Right lung (tissue), 5 donors: ENCODE results near the gene CREBRF. TPM values are rescaled to one million over a fixed set of nuclear protein-coding genes. Genes with fewer than 3 reads are reported as not detected.
"Not testable (repeated sequence)": the region's sequence is repeated elsewhere in the genome, so short reads cannot be mapped to it uniquely, and the experiment has no call there.

Experiments used
- DNase-seq, 2 donors: peaks; one replicate each; pipeline ENCODE4 v3.0.0-alpha.2; 2013
- polyA plus RNA-seq, 5 donors: library from polyadenylated mRNA; unstranded; fragments of 120-200 nt; gene quantifications; one replicate each; pipeline versions ENCODE4 v1.2.1 to v1.2.3, GENCODE V29; 2013; ENCODE audit warnings: inconsistent platforms in 1 of 5, low replicate concordance in 1 of 5; ENCODE audit not compliant: insufficient read length in 5 of 5, insufficient read depth in 1 of 5

CREBRF gene
- polyA plus RNA-seq, 5 donors, result 9.3 to 21.6 (median 18.9) TPM

GRCh38 chr5:173076471-173076870, 20.3 kb downstream of the CREBRF start:
- not testable (repeated sequence) for DNase-seq

- no peak for DNase-seq
Observed at GRCh38 chr5:173078878-173079277, 22.7 kb downstream of the CREBRF start.

GRCh38 chr5:173089581-173089980, 33.4 kb downstream of the CREBRF start:
- no peak for DNase-seq

DNA sequence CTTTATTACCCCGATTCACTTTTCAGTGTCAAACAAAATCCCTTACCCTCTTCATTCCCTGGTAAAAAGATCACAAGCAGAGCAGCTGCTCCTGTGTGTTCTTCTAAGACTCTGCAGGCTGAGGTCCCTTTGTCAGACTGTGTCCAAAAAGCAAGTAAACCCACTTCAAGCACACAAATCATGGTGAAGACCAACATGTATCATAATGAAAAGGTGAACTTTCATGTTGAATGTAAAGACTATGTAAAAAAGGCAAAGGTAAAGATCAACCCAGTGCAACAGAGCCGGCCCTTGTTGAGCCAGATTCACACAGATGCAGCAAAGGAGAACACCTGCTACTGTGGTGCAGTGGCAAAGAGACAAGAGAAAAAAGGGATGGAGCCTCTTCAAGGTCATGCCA, 34.5 kb downstream of the CREBRF start:
- no peak for DNase-seq

GRCh38 chr5:173091981-173092380, 35.8 kb downstream of the CREBRF start:
- DNase-seq, result no peak

GRCh38 chr5:173093606-173094005, 37.5 kb downstream of the CREBRF start:
- DNase-seq, result no peak

DNA sequence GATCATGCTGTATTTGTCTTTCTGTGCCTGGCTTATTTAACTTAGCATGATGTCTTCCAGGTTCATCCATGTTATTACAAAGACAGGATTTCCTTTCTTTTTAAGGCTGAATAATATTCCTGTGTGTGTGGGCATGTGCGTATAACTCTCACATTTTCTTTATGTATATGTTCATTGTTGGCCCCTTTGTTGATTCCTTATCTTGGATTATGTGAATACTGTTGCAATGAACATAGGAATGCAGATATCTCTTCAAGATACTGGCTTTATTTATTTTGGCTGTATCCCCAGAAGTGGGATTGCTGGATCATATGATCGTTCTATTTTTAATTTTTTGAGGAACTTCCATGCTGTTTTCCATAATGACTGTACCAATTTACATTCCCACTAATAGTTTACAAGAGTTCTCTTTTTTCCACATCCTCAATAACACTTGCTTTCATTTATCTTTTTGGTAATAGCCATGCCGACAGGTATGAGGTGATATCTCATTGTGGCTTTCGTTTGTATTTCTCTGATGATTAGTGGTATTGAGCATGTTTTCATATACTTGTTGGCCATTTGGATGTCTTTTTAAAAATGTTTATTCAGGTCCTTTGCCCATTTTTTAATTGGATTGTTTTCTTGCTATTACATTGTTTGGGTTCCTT, 38.0 kb downstream of the CREBRF start:
- peak; percentile 28 to 45 for DNase-seq

GRCh38 chr5:173098787-173099186, 42.6 kb downstream of the CREBRF start:
- DNase-seq, result no peak

DNA sequence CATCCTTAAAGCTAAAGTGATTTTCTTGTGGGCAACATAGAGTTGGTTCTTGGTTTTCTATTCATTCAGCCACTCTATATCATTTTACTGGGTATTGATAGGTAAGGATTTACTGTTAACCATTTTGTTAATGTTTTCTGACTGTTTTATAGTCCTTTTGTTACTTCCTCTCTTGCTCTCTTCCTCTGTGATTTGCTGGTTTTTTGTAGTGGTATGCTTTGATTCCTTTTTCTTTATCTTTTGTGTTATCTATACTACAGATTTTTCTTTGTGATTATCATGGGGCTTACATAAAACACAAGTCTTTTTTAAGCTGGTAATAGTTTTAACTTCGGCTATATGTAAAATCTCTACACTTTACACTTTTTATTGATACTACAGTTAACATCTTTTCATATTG, 43.3 kb downstream of the CREBRF start:
- DNase-seq, result no peak

GRCh38 chr5:173101245-173101644, 45.1 kb downstream of the CREBRF start:
- no peak for DNase-seq

GRCh38 chr5:173103411-173103810, 47.3 kb downstream of the CREBRF start:
- DNase-seq, result no peak

- DNase-seq, result no peak
Observed at GRCh38 chr5:173108914-173109313, 52.8 kb downstream of the CREBRF start.

GRCh38 chr5:173114536-173114935, 58.4 kb downstream of the CREBRF start:
- no peak for DNase-seq

DNA sequence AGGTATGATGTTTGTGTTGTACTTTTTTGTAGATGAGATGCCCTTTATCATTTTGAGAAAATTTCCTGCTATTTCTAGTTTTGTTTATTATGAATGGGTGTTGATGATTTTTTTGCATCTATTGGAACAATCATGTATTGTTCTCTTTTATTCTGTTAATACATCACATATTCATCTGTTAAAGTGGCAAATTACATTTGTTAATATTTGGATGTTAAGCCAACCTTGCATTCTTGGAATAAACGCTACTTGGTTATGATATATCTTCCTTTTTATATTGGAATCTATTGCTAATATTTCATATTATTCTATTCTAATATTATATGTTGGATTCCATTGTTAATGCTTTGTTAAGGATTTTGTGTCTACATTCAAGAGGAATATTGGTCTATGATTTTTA, 63.6 kb downstream of the CREBRF start:
- DNase-seq, result no peak

DNA sequence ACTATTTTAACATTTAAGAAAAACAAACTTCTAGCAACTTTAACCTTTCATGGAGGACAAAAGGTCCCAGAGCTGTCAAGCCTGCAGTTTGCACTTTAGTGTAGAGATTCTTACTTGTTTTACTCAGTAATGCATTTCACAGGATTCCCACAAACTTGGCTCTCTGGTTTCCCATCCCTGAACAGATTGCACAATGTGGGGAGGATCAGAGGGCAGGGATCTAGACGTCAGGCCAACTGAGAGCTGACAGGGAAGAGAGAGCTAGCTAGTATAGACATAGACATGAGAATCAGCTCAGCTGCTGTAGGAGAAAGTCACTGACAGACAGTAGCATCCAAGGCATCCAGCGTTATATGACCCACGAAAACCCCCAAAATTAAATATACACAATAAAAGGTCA, 67.3 kb downstream of the CREBRF start:
- no peak for DNase-seq

GRCh38 chr5:173132166-173132565, 76.0 kb downstream of the CREBRF start:
- not testable (repeated sequence) for DNase-seq

- DNase-seq, result no peak
Observed at GRCh38 chr5:173138707-173139106, 82.6 kb downstream of the CREBRF start.

DNA sequence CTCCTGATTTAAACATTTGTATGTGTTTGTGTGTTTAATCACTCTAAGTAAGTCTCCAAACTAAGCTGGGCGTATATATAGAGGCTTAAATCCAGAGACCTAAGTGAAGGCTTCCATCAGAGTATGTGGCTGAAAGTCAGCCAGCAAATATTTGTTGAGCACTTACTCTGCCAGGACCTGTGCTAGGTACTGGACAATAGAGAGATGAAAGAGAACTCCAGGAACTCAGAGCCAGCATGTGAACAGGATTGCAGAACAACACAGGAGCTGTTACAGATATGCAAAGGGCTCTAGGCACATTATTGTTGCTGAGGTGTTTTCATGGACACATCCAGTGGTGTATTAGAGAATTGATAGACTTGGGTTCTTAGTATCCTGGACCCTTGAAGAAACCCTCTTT, 83.5 kb downstream of the CREBRF start:
- DNase-seq, result no peak

GRCh38 chr5:173140769-173141168, 84.6 kb downstream of the CREBRF start:
- DNase-seq, result no peak

DNA sequence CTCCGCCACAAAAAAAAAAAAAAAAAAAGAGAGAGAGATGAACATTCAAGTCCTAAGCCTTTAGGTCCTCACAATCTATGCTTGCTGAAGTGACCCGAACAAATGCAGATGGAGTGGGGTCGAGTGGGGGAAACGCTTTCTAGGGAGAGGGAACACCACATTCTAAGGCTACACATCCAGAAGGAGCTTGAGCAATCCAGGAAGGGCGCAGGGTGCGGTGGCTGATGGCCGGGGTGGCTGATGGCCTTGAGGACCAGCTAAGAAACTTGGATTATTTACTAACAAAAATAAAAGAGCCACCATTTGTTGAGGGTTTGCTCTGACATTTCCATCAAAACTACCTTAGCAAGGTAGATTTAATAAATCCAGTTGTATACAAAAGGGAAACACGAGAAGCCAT, 87.4 kb downstream of the CREBRF start:
- no peak for DNase-seq

DNA sequence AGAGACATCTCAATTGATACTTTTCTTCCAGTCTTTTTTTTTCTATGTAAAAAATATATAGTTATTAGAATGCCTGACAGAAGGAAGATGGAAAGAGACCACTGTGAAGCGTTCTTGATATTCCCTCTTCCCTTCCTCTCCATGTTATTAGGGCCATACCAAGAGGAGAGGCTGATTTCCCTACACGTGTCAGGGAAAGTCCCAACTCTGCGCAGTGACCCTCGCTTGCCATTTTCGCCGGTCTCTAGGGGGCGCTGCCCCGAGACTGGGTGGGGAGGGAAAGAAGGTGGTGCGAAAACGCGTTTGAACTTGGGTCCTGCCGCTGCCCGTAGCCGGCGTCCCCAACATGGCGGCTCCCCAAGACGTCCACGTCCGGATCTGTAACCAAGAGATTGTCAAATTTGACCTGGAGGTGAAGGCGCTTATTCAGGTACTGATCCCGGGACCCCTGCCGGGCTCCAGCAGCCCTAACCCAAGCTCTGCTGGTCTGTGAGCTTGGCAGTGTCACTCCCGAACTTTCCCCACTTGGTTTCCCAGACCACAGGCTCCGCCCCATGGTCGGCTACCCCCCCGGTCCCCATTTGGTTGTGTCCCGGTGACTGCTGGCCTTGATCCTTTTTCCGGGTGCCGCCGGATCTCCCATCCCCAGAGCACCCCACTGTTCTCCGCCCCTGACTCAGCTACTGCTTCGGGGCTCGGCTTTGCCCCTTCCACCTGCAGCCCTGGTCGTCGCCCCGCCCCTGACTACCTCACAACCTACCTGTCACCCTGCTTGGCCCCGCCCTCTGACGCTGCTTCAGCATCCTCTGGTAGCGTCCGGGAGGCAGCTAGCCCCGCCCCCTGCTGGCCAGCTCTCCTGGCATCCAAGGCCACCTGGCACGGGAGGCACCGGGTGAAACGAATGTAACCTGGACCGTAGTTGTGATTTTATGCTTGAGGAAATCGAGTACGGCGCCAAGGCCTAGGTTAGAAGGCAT, 88.3 kb downstream of the CREBRF start, which contains the start of gene BNIP1:
TSS of gene BNIP1 (plus strand) at position 332 of the 977 bp plus-strand sequence. CDS start at position 347, 15 bp downstream.
- DNase-seq, result peak; percentile 92 to 94

- no peak for DNase-seq
Observed at GRCh38 chr5:173148354-173148753, 92.2 kb downstream of the CREBRF start.

GRCh38 chr5:173152547-173152946, 96.4 kb downstream of the CREBRF start:
- no peak for DNase-seq
